Tibial nerve (tissue), 3 donors: ENCODE measurements around the gene GNGT1.

Experiments used
- POLR2A ChIP-seq, 2 donors: fragments of 450-650 bp; IDR thresholded peaks; one replicate each; pipeline ENCODE4 v1.6.1; 2017; ENCODE audit warnings: antibody characterized with exemption in 2 of 2, mild to moderate bottlenecking in 2 of 2, moderate library complexity in 2 of 2
- TF ChIP-seq, protein P1 (sequence below), 5 experiments: fragments of 200-600 bp in 3 of 5; fragments of 450-650 bp in 2 of 5; sonication (generic) in 3 of 5; IDR thresholded peaks; one replicate each; pipeline ENCODE4 v1.5.1; 2016 to 2019; ENCODE audit warnings: antibody characterized with exemption in 5 of 5, mild to moderate bottlenecking in 3 of 5, moderate library complexity in 2 of 5

DNA sequence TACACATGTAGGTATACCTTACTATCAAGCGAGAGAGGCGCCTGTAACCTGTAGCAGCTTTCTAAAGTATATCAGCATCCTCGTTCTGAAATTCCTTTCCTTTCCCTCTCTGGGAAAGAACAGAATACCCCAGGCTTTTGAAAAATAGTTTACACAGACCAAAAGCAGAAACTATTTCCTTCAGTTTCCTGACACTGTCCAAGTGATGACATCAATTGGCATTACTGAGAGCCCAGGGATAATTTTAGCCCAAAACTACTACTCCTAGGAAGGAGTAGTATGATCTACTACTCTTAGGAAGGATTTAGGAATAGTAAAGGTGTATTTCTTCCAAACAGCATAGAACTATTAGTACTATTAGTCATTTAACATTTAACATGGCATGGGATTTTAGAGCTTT lies 21.2 kb downstream of the GNGT1 start:
- TF ChIP-seq POLR2A (IDR thresholded peaks at IDR 0.05), result no peak
- TF ChIP-seq, protein P1, sequence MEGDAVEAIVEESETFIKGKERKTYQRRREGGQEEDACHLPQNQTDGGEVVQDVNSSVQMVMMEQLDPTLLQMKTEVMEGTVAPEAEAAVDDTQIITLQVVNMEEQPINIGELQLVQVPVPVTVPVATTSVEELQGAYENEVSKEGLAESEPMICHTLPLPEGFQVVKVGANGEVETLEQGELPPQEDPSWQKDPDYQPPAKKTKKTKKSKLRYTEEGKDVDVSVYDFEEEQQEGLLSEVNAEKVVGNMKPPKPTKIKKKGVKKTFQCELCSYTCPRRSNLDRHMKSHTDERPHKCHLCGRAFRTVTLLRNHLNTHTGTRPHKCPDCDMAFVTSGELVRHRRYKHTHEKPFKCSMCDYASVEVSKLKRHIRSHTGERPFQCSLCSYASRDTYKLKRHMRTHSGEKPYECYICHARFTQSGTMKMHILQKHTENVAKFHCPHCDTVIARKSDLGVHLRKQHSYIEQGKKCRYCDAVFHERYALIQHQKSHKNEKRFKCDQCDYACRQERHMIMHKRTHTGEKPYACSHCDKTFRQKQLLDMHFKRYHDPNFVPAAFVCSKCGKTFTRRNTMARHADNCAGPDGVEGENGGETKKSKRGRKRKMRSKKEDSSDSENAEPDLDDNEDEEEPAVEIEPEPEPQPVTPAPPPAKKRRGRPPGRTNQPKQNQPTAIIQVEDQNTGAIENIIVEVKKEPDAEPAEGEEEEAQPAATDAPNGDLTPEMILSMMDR (IDR thresholded peaks at IDR 0.05), result no peak
